Measurements from ENCODE around the gene RAVER2.

RAVER2 gene

DNA sequence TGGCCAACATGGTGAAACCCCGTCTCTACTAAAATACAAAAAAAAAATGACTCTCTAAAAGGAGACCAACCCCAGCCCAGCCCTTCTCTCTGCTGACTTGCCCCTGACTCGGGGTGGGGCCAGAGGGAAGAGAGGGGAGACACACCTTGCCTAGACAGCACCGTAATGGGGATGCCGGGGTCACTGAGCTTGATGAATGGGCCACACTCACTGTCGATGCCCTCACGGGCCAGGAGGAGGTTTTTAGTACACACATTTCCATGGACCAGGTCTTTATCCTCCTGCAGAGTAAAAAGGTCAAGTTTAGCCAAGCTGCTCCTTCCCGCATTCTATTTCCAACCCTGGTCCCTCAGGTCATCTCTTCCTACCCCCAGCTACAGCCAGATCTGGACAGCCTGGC lies 99.7 kb downstream of the RAVER2 start:
- Histone ChIP-seq H3K27ac (ENCODE audit: low read depth, low read length) (no peak overlapping the region), H3K36me3 (ENCODE audit: control insufficient read depth, insufficient read depth, low read length) (peaks cover 42% of the 10 kb centered on the region), H3K4me1 (ENCODE audit: control insufficient read depth, insufficient read depth, low read length) (no peaks in the 10 kb centered on the region), H3K4me3 (ENCODE audit: low read length) (no peak overlapping the region), H3K9ac (ENCODE audit: low read length) (no peak overlapping the region), H3K27me3 (ENCODE audit: control insufficient read depth, insufficient read depth, low read length) (no peaks in the 10 kb centered on the region)

- Histone ChIP-seq H3K4me1 (ENCODE audit: control insufficient read depth, insufficient read depth, low read length) (no peaks in the 10 kb centered on the region), H3K36me3 (ENCODE audit: control insufficient read depth, insufficient read depth, low read length) (peaks cover 40% of the 10 kb centered on the region), H3K27ac (ENCODE audit: low read depth, low read length) (no peak overlapping the region), H3K4me3 (ENCODE audit: low read length) (no peak overlapping the region), H3K27me3 (ENCODE audit: control insufficient read depth, insufficient read depth, low read length) (no peaks in the 10 kb centered on the region), H3K9ac (ENCODE audit: low read length) (no peak overlapping the region)
Measured at GRCh38 chr1:64845831-64846425, 101.1 kb downstream of the RAVER2 start.

- Histone ChIP-seq H3K9ac (ENCODE audit: low read length) (no peak overlapping the region), H3K27me3 (ENCODE audit: control insufficient read depth, insufficient read depth, low read length) (no peaks in the 10 kb centered on the region), H3K27ac (ENCODE audit: low read depth, low read length) (no peak overlapping the region), H3K4me1 (ENCODE audit: control insufficient read depth, insufficient read depth, low read length) (no peaks in the 10 kb centered on the region), H3K36me3 (ENCODE audit: control insufficient read depth, insufficient read depth, low read length) (peaks cover 33% of the 10 kb centered on the region), H3K4me3 (ENCODE audit: low read length) (no peak overlapping the region)
Measured at GRCh38 chr1:64846573-64847430, 101.9 kb downstream of the RAVER2 start.

DNA sequence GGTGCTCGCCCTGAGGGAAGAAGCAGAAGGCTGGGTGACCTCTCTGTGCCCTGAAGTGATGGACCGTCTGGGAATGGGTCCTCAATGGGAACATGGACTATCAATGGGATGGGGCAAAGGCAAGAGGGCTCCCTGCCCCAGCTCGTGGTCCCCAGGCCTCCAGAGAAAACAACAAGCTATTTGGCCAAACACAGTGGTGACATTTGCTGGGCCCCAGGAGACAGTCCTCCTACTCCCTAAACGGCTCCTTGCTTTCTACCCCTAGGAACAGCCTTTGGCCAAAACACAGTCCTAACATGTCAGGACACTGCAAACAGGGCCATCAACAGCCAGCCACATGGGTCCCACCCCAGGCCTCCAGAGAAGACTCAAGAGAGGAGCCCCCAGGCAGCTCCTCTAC lies 102.8 kb downstream of the RAVER2 start:
- Histone ChIP-seq H3K4me1 (ENCODE audit: control insufficient read depth, insufficient read depth, low read length) (no peaks in the 10 kb centered on the region), H3K4me3 (ENCODE audit: low read length) (no peak overlapping the region), H3K36me3 (ENCODE audit: control insufficient read depth, insufficient read depth, low read length) (peaks cover 31% of the 10 kb centered on the region), H3K9ac (ENCODE audit: low read length) (no peak overlapping the region), H3K27ac (ENCODE audit: low read depth, low read length) (no peak overlapping the region), H3K27me3 (ENCODE audit: control insufficient read depth, insufficient read depth, low read length) (no peaks in the 10 kb centered on the region)

GRCh38 chr1:64848136-64848535 lies 103.3 kb downstream of the RAVER2 start:
- peaks cover 33% of the 10 kb centered on the region for H3K36me3 ChIP-seq (ENCODE audit: control insufficient read depth, insufficient read depth, low read length)
- H3K9ac ChIP-seq (ENCODE audit: low read length), result no peak overlapping the region

GRCh38 chr1:64848803-64849202 lies 103.9 kb downstream of the RAVER2 start:
- H3K4me1 ChIP-seq (ENCODE audit: control insufficient read depth, insufficient read depth, low read length), result no peaks in the 10 kb centered on the region
- peaks cover 38% of the 10 kb centered on the region for H3K36me3 ChIP-seq (ENCODE audit: control insufficient read depth, insufficient read depth, low read length)
- no peaks in the 10 kb centered on the region for H3K27me3 ChIP-seq (ENCODE audit: control insufficient read depth, insufficient read depth, low read length)
- H3K27ac ChIP-seq (ENCODE audit: low read depth, low read length), result no peak overlapping the region
- H3K4me3 ChIP-seq (ENCODE audit: low read length), result no peak overlapping the region
- no peak overlapping the region for H3K9ac ChIP-seq (ENCODE audit: low read length)

More at GRCh38 chr1:64848136-64848535, 103.3 kb downstream of the RAVER2 start:
- Histone ChIP-seq H3K27me3 (ENCODE audit: control insufficient read depth, insufficient read depth, low read length) (no peaks in the 10 kb centered on the region), H3K27ac (ENCODE audit: low read depth, low read length) (no peak overlapping the region), H3K4me3 (ENCODE audit: low read length) (no peak overlapping the region), H3K4me1 (ENCODE audit: control insufficient read depth, insufficient read depth, low read length) (no peaks in the 10 kb centered on the region)

DNA sequence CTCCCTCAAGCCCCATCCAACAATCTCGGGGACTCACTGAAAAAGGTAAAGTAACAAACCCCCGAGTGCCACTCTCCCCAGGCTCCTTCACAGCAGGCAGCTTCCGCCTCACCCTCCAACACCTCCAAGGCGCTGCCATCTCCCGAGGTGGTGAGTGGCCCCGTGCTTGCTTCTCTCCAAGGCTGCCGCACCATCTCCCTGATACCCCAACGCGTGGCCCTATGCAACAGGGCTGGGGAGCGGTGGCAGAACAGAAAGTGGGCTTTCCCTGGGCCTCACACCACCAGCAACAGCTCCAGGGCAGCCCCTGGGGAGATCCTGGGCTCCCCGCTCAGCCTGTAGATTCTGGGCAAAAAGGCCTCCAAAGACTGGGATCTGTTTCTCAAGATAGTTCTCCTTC lies 105.1 kb downstream of the RAVER2 start:
- Histone ChIP-seq H3K36me3 (ENCODE audit: control insufficient read depth, insufficient read depth, low read length) (peaks cover 32% of the 10 kb centered on the region), H3K4me1 (ENCODE audit: control insufficient read depth, insufficient read depth, low read length) (no peaks in the 10 kb centered on the region), H3K27ac (ENCODE audit: low read depth, low read length) (no peak overlapping the region)

DNA sequence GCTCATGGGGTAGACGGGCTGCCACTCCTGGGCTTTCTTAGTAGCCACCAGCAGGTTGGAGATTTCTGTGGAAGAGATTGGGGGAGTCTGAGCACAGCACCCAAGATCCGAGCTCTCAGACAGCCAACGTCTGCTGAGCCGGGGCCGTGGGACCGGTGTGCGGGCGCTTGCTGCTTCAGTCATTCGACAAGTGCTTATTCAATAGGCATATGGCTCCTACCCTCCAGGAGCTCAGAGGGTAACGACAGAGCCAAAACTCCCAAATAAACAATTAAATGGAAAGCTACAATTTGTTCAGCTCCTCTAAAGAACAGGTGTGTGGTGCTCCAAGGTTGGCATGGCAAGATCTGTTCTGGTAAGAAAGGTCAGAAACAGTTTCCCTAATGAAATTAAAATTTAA lies 106.0 kb downstream of the RAVER2 start:
- Histone ChIP-seq H3K4me1 (ENCODE audit: control insufficient read depth, insufficient read depth, low read length) (peaks cover under 1% of the 10 kb centered on the region), H3K27me3 (ENCODE audit: control insufficient read depth, insufficient read depth, low read length) (no peaks in the 10 kb centered on the region), H3K9ac (ENCODE audit: low read length) (no peak overlapping the region), H3K27ac (ENCODE audit: low read depth, low read length) (no peak overlapping the region), H3K36me3 (ENCODE audit: control insufficient read depth, insufficient read depth, low read length) (peaks cover 31% of the 10 kb centered on the region), H3K4me3 (ENCODE audit: low read length) (no peak overlapping the region)

More for the DNA sequence above, 105.1 kb downstream of the RAVER2 start:
- no peak overlapping the region for H3K9ac ChIP-seq (ENCODE audit: low read length)
- H3K4me3 ChIP-seq (ENCODE audit: low read length), result no peak overlapping the region
- H3K27me3 ChIP-seq (ENCODE audit: control insufficient read depth, insufficient read depth, low read length), result no peaks in the 10 kb centered on the region

DNA sequence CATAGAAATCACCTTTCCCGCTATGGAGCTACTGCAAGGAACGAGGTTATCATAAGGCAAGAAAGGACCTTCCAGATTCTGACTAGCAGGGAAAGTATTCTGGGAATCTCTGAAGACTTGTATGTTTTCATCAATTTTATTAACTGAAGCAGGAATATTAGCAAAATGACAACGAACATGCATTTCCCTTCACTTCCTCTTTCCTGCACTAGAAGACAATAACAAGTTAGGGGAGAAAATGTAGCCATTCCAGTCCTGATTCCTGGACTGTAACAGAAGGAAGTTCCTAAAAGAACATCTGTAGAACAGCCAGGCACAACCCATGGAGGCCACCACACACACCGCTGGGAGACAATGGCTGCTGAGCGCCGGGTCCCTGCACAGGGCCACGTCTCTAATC lies 106.8 kb downstream of the RAVER2 start:
- H3K36me3 ChIP-seq (ENCODE audit: control insufficient read depth, insufficient read depth, low read length), result peaks cover 26% of the 10 kb centered on the region
- H3K4me1 ChIP-seq (ENCODE audit: control insufficient read depth, insufficient read depth, low read length), result peaks cover 5% of the 10 kb centered on the region
- H3K9ac ChIP-seq (ENCODE audit: low read length), result no peak overlapping the region
- H3K27ac ChIP-seq (ENCODE audit: low read depth, low read length), result no peak overlapping the region
- no peak overlapping the region for H3K4me3 ChIP-seq (ENCODE audit: low read length)
- H3K27me3 ChIP-seq (ENCODE audit: control insufficient read depth, insufficient read depth, low read length), result no peaks in the 10 kb centered on the region

GRCh38 chr1:64854674-64855073 lies 109.8 kb downstream of the RAVER2 start:
- Histone ChIP-seq H3K4me3 (ENCODE audit: low read length) (no peak overlapping the region), H3K4me1 (ENCODE audit: control insufficient read depth, insufficient read depth, low read length) (peaks cover 5% of the 10 kb centered on the region), H3K9ac (ENCODE audit: low read length) (no peak overlapping the region), H3K36me3 (ENCODE audit: control insufficient read depth, insufficient read depth, low read length) (peaks cover 37% of the 10 kb centered on the region), H3K27me3 (ENCODE audit: control insufficient read depth, insufficient read depth, low read length) (no peaks in the 10 kb centered on the region), H3K27ac (ENCODE audit: low read depth, low read length) (no peak overlapping the region)

- Histone ChIP-seq H3K4me3 (ENCODE audit: low read length) (no peak overlapping the region), H3K36me3 (ENCODE audit: control insufficient read depth, insufficient read depth, low read length) (peaks cover 37% of the 10 kb centered on the region), H3K27ac (ENCODE audit: low read depth, low read length) (peak overlapping the region; percentile 69), H3K9ac (ENCODE audit: low read length) (no peak overlapping the region), H3K4me1 (ENCODE audit: control insufficient read depth, insufficient read depth, low read length) (peaks cover 5% of the 10 kb centered on the region), H3K27me3 (ENCODE audit: control insufficient read depth, insufficient read depth, low read length) (no peaks in the 10 kb centered on the region)
Measured at GRCh38 chr1:64855557-64855956, 110.7 kb downstream of the RAVER2 start.

- Histone ChIP-seq H3K36me3 (ENCODE audit: control insufficient read depth, insufficient read depth, low read length) (peaks cover 36% of the 10 kb centered on the region), H3K4me1 (ENCODE audit: control insufficient read depth, insufficient read depth, low read length) (peaks cover 5% of the 10 kb centered on the region), H3K4me3 (ENCODE audit: low read length) (no peak overlapping the region), H3K27ac (ENCODE audit: low read depth, low read length) (peak overlapping the region; percentile 69), H3K9ac (ENCODE audit: low read length) (no peak overlapping the region), H3K27me3 (ENCODE audit: control insufficient read depth, insufficient read depth, low read length) (no peaks in the 10 kb centered on the region)
Measured at GRCh38 chr1:64856553-64856952, 111.7 kb downstream of the RAVER2 start.

- Histone ChIP-seq H3K9ac (ENCODE audit: low read length) (no peak overlapping the region), H3K27ac (ENCODE audit: low read depth, low read length) (no peak overlapping the region), H3K4me3 (ENCODE audit: low read length) (no peak overlapping the region), H3K4me1 (ENCODE audit: control insufficient read depth, insufficient read depth, low read length) (peaks cover 5% of the 10 kb centered on the region), H3K36me3 (ENCODE audit: control insufficient read depth, insufficient read depth, low read length) (peaks cover 36% of the 10 kb centered on the region), H3K27me3 (ENCODE audit: control insufficient read depth, insufficient read depth, low read length) (no peaks in the 10 kb centered on the region)
Measured at GRCh38 chr1:64857347-64857746, 112.5 kb downstream of the RAVER2 start.
